T-helper 9 cell (primary cell): ENCODE data around the gene FAM47E.

Experiments used
- DNase-seq: peaks from one replicate; pipeline ENCODE4 v3.0.0-alpha.2; 2020

FAM47E gene

DNA sequence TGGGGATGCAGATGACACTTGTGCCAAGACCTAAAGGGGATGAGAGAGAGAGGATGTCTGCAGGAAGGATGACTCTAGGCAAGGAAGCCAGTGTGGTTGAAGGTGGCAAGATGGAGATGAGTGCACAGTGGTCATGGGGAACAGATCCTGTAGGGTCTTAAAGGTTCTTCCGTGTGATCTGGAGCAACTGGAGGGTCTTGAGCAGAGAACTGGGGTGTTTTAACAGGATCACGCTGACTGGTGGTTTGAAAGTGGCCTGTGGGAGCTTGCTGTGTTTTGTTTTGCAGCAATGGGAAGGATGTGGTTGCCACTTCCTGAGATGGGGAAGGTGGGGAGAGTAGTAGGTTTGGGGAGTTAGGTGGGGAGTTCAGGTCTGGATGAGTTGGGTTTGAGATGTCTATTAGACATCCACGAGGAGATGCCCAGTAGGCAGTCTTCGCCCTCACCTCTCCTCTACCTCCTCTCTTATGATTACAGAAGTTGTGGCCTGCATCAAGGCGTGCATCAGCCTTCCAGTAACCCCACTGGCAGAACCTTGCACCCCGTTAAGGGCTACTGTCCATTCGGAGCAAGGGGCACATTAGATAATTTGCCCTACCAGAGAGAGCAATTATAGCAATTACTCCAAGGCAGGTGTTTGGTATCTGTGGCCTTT, 53.6 kb downstream of the FAM47E start:
- no peak for DNase-seq

DNA sequence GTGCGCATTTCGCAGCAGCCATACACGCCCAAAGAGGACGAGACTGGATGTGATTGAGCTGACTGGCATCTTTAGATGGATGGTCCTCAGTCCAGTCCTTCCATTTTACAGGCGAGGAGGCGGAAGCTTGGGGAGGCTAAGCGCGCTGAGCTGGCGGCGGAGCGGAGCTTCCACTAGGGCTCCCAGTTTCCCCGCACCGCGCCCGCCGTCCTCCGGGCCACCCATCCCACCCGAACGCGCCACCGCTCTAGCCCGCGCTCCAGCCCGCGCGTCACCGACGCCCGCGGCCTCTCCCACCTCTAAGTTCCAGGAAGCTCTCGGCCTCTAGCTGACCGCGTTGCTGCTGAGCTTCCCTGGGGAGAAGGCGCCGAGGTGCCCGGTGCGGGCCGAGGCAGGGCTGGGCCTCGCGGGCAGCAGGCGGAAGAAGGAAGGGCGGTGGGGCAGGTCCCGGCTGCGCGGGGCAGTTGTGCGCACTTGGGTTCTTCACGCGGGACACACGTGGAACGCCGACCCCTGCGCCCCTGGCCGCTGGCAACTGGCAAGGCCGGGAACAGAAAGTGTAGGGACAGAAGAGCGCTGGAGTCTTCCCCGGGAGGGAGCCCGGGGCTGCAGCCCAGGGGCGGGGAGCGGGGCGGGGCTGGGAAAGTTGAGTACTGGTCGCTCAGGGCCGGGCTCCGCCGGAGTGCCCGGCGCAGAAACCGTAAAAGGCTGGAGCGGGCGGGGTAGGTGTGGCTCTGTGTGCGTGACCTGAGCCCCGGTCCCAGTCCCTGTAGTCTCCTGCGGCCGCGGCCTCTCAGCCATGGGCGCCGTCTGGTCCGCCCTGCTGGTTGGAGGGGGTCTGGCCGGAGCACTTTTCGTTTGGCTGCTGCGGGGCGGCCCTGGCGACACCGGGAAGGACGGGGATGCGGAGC, 54.7 kb downstream of the FAM47E start, which contains the start of gene STBD1:
TSS of gene STBD1 (plus strand) at position 763 of the 911 bp plus-strand sequence. CDS start at position 800, 37 bp downstream.
- DNase-seq, result peak; percentile 22

DNA sequence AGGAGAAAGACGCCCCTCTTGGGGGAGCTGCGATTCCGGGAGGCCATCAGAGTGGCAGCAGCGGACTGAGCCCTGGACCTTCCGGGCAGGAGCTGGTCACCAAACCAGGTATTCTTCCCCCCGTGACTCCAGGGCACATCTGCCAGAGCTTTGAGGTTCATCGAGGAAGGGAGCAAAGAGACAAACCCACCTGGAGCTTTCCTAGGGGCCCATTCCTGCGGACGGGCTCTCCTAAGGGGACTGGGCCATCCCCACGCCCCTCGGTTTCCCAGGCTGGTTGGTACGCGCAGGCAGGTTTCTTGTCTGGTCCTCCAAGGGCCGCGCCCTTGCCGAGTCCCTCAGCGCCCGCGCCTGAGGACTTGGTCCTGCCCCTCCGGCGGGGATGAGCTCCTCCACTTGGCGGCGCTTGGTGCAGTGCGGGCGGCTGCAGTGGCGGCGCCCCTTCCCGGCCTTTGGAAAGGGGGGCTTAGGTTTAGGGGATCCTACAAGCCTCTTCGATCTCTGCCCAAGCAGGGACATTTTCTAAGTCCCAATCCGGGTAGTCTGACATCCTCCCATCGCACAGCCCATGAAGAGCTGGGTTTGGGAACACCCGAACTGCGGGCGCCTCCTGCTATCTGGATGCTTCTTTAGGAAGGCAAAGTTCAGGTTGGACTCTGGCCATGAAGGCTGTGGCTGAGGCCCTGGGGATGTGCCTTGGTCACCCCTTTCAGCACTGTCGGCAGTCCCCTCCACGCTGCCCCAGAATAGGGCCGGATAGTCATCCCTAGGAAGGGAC, 55.5 kb downstream of the FAM47E start:
- DNase-seq, result no peak

DNA sequence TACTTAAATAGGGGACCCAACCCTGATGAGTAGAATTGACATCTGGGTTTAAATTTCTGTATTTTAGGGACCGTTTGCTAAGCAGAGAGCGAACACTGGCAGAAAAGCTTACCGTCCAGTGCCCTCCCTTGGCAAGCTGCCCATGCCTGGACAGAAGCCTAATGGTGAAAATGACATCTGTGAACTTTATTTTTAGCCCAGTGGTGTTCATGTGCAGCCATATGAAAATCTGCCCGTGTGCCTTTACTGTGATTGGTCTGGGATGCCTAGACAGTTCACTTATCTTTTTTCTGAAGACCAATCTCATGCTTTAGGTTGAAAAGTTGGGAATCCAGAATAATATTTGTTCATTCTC, 56.1 kb downstream of the FAM47E start:
- no peak for DNase-seq

DNA sequence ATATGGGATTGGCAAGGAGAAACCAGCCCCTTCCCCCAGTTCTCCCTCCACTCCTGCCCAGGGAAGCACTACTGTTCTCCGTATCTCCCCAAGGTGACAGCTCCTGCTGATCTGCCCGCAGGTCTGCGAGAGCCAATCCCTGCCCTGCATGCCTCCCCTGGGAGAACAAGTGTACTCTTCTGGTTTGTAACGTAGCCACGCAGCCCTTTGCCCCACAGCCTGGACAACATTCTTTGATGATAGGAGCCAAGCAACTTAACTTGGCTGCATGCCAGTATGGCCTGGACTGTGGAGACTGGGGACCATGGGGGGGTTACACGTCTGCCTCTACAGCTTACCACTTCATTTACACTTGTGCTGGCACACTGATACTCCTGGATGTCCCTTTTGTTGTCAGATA, 57.0 kb downstream of the FAM47E start:
- no peak for DNase-seq

DNA sequence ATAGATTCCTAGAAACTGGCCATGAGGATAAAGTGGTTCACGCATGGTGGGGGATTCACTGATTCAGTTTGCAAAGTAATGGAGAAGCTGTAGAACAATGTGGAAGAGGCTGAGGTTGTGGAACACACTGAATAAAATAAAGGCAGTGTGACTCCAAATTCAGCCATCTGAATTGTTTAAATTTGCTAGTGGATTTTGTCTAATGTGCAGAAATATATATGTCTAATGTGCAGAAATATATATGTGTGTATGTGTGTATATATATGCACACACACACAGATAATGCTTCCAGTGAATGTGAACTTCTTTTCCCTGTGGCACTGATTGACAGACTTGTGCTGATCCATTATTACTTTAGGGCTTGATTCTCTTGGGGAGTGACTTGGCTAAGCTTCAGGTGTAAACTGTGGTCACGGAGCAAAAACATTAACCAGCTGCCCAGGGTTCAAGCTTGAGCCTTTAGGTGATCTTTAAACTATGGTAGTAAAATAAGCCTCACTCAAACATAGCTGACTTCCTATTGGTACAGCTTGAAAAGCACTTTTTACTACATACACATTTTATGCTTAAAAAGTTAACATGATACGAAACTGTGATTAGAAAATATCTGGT, 58.5 kb downstream of the FAM47E start:
- DNase-seq, result no peak

DNA sequence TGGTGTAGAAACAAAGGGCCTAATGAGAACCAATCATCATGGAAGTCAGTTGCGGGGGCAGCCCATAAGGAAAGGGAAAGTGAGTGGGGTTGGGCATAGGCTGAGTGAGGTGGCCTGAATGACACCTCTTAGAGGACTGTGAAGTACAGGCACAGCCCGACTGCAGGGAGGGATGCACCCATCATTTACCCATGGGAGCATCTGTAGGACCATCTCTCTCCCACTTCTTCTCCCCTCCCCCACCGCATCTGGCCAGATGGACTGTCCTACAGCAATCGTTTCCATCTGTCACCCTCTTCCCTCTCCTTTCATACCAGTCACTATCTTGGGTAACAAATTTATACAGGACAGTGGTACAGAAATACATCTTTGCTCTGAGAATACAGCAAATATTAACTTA, 59.2 kb downstream of the FAM47E start:
- DNase-seq, result no peak

DNA sequence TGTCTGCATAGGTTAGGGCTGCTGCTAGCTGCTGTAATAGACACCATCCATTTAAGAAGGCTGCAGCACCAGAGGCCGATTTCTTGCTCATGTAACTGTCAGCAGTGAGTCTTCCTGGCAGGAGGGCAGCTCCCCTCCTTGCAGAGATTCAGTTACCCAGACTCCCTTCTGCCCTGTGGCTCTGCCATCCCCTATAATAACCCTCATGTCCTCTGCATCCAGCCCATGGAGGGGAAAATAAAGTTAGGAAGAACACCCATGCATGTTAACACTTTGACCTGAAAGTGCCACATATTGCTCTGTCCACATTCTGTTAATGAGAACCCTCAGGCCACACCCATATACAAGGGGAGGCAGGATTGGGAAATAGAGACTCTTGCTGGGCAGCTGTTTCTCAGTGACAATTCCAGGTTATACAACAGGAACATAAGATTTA, 60.4 kb downstream of the FAM47E start:
- DNase-seq, result no peak

DNA sequence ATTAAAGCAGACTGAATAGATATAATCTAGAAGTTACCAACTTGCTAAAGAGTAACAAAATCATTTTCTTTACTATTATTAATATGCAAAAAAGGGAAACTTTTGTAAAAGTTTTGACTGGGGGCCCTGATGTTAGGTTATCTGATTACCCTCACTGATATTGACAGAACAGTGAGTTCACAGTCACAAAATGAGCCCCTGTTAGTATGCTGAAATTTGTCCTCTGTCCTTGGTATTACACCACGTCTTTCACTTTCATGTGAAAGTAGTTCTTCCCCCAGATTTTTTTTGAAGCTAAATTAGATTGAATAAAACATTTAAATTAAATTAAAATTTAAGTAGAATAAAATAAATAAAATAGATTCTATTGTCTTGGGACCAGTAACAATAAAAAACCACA, 60.9 kb downstream of the FAM47E start:
- no peak for DNase-seq

DNA sequence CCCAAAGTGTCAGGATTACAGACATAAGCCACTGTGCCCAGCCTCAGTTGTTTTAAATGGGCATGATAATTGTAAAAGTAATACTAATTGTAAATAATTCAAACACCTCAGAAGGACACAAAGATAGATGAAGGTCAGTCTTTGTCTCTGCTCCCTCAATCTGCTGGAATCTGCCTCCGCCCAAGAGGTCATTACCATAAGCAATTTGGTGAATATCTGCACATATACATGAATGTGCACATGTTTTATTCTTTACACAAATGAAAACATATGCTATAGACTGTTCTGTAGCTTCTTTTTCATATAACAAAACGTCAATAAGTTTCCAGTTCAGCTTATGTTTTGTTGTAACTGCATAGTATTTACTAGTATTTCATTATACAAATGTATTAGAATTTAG, 62.0 kb downstream of the FAM47E start:
- no peak for DNase-seq

DNA sequence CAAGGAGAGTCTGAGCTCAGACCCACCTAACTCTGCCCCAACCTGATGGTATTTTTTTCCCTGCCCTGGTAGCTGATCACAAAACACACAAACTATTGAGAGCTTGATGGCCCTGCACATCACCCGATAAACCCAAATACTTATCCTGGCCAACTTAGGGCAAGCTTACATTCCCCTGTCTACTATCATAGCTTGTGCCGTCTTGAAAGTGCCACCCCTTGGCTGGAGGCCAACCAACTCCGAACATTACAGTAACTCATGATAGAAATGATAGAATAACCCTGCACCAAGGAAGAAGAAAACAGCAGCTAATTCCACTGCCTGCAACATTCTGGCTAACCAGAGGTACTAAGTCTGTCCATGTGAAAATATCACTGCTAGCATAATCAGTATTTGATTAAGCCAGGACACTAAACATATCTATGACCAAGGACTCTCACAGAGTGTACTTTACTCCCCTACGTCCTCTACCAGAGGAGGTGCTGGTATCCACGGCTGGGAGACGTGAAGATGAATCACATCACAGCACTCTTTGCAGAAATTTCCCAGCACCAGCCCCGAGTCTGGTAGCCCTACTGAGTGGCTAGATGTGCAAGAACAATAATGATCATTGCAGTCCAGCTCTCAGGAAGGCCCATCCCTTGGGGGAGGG, 63.9 kb downstream of the FAM47E start:
- no peak for DNase-seq

DNA sequence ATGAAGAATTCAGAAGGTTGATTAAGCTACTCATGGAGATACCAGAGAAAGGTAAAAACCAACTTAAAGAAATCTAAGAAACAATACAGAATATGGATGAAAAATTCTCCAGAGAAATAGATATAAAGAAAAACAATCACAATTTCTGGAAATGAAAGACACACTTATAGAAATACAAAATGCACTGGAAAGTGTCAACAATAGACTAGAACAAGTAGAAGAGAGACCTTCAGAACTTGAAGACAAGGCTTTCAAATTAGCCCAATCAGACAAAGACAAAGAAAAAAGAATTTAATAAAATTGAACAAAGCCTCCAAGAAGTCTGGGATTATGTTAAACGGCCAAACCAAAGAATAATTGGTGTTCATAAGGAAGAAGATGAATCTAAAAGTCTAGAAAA, 64.6 kb downstream of the FAM47E start:
- DNase-seq, result no peak

DNA sequence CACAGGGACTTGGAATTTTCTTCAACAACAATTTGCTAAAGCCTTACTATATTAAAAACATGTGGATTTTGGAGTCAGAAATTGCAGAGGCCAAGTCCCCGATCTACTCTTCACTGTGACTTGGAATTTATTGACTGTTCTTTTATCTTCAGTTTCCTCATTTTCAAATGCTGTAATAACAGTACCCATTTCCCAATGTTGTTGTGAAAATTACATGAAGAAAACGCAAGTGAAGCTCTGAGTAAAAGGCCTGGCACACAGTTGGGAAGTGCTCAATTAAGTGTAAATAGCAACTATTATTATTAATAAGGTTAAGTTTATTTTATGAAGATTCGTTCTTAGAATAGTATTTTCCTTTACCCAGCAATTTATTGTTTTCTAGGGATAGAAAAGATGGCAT, 70.7 kb downstream of the FAM47E start:
- no peak for DNase-seq

DNA sequence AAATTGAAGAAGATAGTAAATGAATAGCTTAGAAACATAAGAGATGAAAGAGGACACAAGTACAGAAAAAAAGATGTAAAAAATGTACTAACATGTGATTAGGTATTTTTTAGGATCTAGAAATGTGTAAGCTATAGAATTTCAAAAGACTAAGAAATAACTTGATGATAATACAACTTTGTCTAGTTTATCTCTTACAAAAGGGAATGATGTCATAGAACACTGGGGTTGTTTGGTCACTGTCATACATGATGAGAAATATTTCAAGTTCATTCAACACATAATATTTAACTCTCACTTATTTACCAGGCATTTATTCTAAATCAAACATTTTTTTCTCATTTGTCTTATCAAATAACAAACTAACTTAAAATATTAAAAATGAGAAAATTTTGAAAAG, 73.6 kb downstream of the FAM47E start:
- no peak for DNase-seq

DNA sequence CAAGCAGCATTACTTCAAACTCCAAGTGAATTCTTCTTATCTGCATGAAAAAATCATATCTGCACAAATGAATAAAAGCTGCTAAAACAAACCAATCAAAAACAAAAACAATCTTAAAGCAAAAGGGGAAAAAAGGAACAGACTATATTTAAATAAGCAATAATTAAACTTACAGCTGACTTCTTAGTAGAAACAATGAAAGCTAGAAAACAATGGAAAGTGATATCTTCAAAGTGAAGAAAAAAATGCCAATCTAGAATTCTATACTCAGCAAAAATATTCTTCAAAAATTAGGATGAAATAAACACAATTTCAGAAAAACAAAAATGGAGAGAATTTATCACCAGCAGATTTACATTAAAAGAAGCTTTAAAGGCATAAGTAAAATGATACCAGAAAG, 75.0 kb downstream of the FAM47E start:
- no peak for DNase-seq
